Activated CD4-positive, alpha-beta T cell treated with anti-CD3 and anti-CD28 coated beads, Interleukin-2, Interleukin-6, amounts not matched to agents 100 ng/mL and 50 ng/mL, durations not matched to agents 16 hours and 8 hours (primary cell): ENCODE measurements around the gene USP24.

Source experiments
- DNase-seq: peaks from one replicate; pipeline ENCODE4 v3.0.0-alpha.2; 2020

USP24 gene

DNA sequence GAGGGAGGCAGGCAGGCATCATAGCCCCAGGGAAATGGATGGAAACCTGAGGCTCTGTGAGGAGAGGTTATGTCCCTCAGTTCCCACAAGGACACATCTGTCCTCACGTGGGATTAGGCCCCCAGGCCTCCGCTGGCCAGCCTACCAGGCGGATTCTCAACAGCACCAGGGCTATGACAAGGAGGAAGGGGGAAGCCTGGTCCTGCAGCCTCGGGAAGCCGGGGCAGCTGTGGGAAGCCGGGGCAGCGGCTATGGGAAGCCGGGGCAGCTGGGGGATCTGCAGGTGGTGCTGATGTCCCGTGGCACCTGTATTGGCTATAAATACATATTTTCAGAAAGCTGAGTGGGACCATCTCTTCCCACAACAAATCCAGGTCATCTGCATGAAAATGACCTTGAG is 196.8 kb downstream of the USP24 start:
- DNase-seq: no peak
